HepG2 (cell line): ENCODE measurements around the gene GRB7. TPM values are rescaled to one million over a fixed set of nuclear protein-coding genes. Genes with fewer than 3 reads are reported as not detected.

Source experiments
- CEBPZ ChIP-seq: IDR thresholded peaks from 2 replicates; pipeline ENCODE4 v1.6.1; 2012; ENCODE audit warnings: low read length, improper control_type of control experiment
- ETV5 ChIP-seq: IDR thresholded peaks from 2 replicates; pipeline ENCODE4 v1.6.1; 2018; ENCODE audit warnings: missing biosample characterization, missing genetic modification reagents, inconsistent platforms, borderline replicate concordance
- KDM4B ChIP-seq: sonication (generic); formaldehyde crosslinking; IDR thresholded peaks from 2 replicates; pipeline ENCODE4 v1.4.0; 2020; ENCODE audit warnings: missing genetic modification reagents
- MXD1 ChIP-seq: sonication (generic); formaldehyde crosslinking; IDR thresholded peaks from 2 replicates; pipeline ENCODE4 v1.4.0; 2020; ENCODE audit warnings: mild to moderate bottlenecking, missing genetic modification reagents
- SMARCE1 ChIP-seq: fragments of 450-650 bp; IDR thresholded peaks from 2 replicates; pipeline ENCODE4 v1.6.1; 2017; ENCODE audit warnings: borderline replicate concordance
- SMC3 ChIP-seq: IDR thresholded peaks from 2 replicates; pipeline ENCODE4 v1.6.1; 2011; ENCODE audit warnings: low read length, improper control_type of control experiment
- SRSF1 ChIP-seq: fragments of 200-400 bp; formaldehyde crosslinking; optimal IDR thresholded peaks from 2 replicates; pipeline ENCODE3; 2017; ENCODE audit warnings: mild to moderate bottlenecking, low read depth, low read length, moderate library complexity
- ZBTB10 ChIP-seq: sonication (generic); formaldehyde crosslinking; IDR thresholded peaks from 2 replicates; pipeline ENCODE4 v1.4.0; 2020; ENCODE audit warnings: missing genetic modification reagents, borderline replicate concordance
- ZNF230 ChIP-seq: sonication (generic); formaldehyde crosslinking; IDR thresholded peaks from 2 replicates; pipeline ENCODE4 v1.4.0; 2020; ENCODE audit warnings: mild to moderate bottlenecking, missing genetic modification reagents
- ZNF232 ChIP-seq: sonication (generic); formaldehyde crosslinking; IDR thresholded peaks from 2 replicates; pipeline ENCODE4 v1.4.0; 2020; ENCODE audit warnings: missing genetic modification reagents, borderline replicate concordance
- ZNF276 ChIP-seq: sonication (generic); formaldehyde crosslinking; IDR thresholded peaks from 2 replicates; pipeline ENCODE4 v1.4.0; 2020; ENCODE audit warnings: mild to moderate bottlenecking, low read depth, missing genetic modification reagents
- ZNF333 ChIP-seq: sonication (generic); formaldehyde crosslinking; IDR thresholded peaks from 2 replicates; pipeline ENCODE4 v1.4.0; 2020; ENCODE audit warnings: mild to moderate bottlenecking, missing genetic modification reagents, borderline replicate concordance
- ZNF784 ChIP-seq: sonication (generic); formaldehyde crosslinking; IDR thresholded peaks from 2 replicates; pipeline ENCODE4 v1.5.1; 2020; ENCODE audit warnings: missing genetic modification reagents, mild to moderate bottlenecking, borderline replicate concordance
- polyA plus RNA-seq, 8 experiments: library from polyadenylated mRNA; depleted of rRNA in 3 of 8; stranded (reverse) in 7 of 8; unstranded in 1 of 8; fragments of >200 nt; fragmentation: Illumina TruSeq in 4 of 8; extraction: Trizol in 4 of 8; gene quantifications; 2 replicates each; pipeline versions ENCODE4 v1.2.1 to v1.2.3, GENCODE V29; 2011 to 2016; ENCODE audit warnings: low read depth in 4 of 8, missing spikeins in 1 of 8, mixed read lengths in 1 of 8; ENCODE audit not compliant: insufficient read depth in 1 of 8
- total RNA-seq, 5 experiments: library from RNA; depleted of rRNA; stranded (reverse); fragments of >200 nt; fragmentation: Illumina TruSeq; extraction: Trizol; gene quantifications; 2 replicates each; pipeline ENCODE4 v1.2.3, GENCODE V29; 2016; ENCODE audit warnings: low read depth in 1 of 5

GRB7 gene
- total and polyA plus RNA-seq, 2 of the 13 experiments (the other 11 are each of a cell fraction or from before 2014, with no cell fraction given), result 60.2 to 77.7 TPM

GRCh38 chr17:39736319-39737165 lies 1.2 kb upstream of the GRB7 start (continued):
- TF ChIP-seq ZBTB10 (CRISPR knock-in tag) (no peak), SRSF1 (no peak), MXD1 (CRISPR knock-in tag) (no peak), ETV5 (CRISPR knock-in tag) (peak; percentile 73), ZNF784 (CRISPR knock-in tag) (no peak; the same call in 1 of the 2 replicates), ZNF232 (CRISPR knock-in tag) (no peak), ZNF333 (CRISPR knock-in tag) (no peak), CEBPZ (no peak), SMARCE1 (no peak), ZNF230 (CRISPR knock-in tag) (peak; percentile 13; the same call in 1 of the 2 replicates), KDM4B (CRISPR knock-in tag) (no peak), ZNF276 (CRISPR knock-in tag) (no peak), SMC3 (no peak)
